Measurements from ENCODE around the gene NEK10. TPM values are rescaled to one million over a fixed set of nuclear protein-coding genes. Genes with fewer than 3 reads are reported as not detected.
A peak's percentile ranks its signal among the peaks of the same experiment; 100 is the strongest.
"Not testable (repeated sequence)": the region's sequence is repeated elsewhere in the genome, so short reads cannot be mapped to it uniquely, and the experiment has no call there.

Gene NEK10
- total RNA-seq, 1 experiment from 2014 or later = 1.1 TPM

GRCh38 chr3:27312044-27312668, 57.0 kb downstream of the NEK10 start:
- no peaks in the 10 kb centered on the region for H3K36me3 ChIP-seq
- no peak overlapping the region for H3K27ac ChIP-seq
- DNase-seq = peak in 1 of 2 experiments; percentile 82
- H3K27me3 ChIP-seq = no peaks in the 10 kb centered on the region
- H3K4me1 ChIP-seq = no peaks in the 10 kb centered on the region
- H3K4me3 ChIP-seq = no peak overlapping the region
- H3K9me3 ChIP-seq (replicated peaks) = no peaks in the 10 kb centered on the region

- Histone ChIP-seq H3K36me3 (no peaks in the 10 kb centered on the region), H3K27ac (no peak overlapping the region), H3K4me1 (no peaks in the 10 kb centered on the region), H3K9me3 (replicated peaks) (no peaks in the 10 kb centered on the region), H3K4me3 (no peak overlapping the region), H3K27me3 (no peaks in the 10 kb centered on the region)
- peak in 1 of 2 experiments; percentile 15 for DNase-seq
Observed at GRCh38 chr3:27311400-27311799, 57.8 kb downstream of the NEK10 start.

- DNase-seq = no peak
- Histone ChIP-seq H3K27ac (no peak overlapping the region), H3K36me3 (no peaks in the 10 kb centered on the region)
Observed at GRCh38 chr3:27310688-27311087, 58.5 kb downstream of the NEK10 start.

GRCh38 chr3:27307566-27307965, 61.6 kb downstream of the NEK10 start:
- Histone ChIP-seq H3K36me3 (no peaks in the 10 kb centered on the region), H3K9me3 (replicated peaks) (no peaks in the 10 kb centered on the region), H3K4me1 (no peaks in the 10 kb centered on the region), H3K27me3 (no peaks in the 10 kb centered on the region), H3K27ac (no peak overlapping the region), H3K4me3 (no peak overlapping the region)
- no peak for DNase-seq

More at GRCh38 chr3:27310688-27311087, 58.5 kb downstream of the NEK10 start:
- Histone ChIP-seq H3K4me3 (no peak overlapping the region), H3K27me3 (no peaks in the 10 kb centered on the region), H3K4me1 (no peaks in the 10 kb centered on the region), H3K9me3 (replicated peaks) (no peaks in the 10 kb centered on the region)

DNA sequence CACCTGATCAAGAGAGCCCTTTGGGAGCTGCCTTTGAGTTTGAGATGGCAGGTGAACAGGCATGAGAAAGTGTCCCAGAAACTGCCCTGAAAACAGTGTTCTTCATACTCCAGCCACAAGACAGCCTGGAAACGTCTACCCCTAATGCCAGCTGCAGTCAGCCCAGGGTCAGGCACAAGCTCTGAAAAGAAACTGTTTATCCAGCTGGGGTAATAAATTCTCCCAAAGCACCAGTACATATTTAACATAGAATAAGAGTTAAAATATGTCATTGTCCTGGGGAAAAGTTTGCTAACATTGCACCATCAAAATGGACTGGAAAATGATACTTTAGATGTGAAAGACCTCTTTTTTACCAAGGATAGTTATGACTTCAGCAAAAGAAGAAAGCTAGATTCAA, 66.3 kb downstream of the NEK10 start:
- H3K27me3 ChIP-seq = no peaks in the 10 kb centered on the region
- no peaks in the 10 kb centered on the region for H3K9me3 ChIP-seq (replicated peaks)
- H3K4me1 ChIP-seq = no peaks in the 10 kb centered on the region
- no peaks in the 10 kb centered on the region for H3K36me3 ChIP-seq
- no peak for DNase-seq
- no peak overlapping the region for H3K4me3 ChIP-seq
- no peak overlapping the region for H3K27ac ChIP-seq

- H3K27me3 ChIP-seq; H3K27ac ChIP-seq; H3K9me3 ChIP-seq (replicated peaks); H3K4me3 ChIP-seq; H3K36me3 ChIP-seq; DNase-seq; H3K4me1 ChIP-seq: not testable (repeated sequence)
Observed at GRCh38 chr3:27298981-27299380, 70.2 kb downstream of the NEK10 start.

GRCh38 chr3:27293939-27294338, 75.2 kb downstream of the NEK10 start:
- Histone ChIP-seq H3K36me3 (no peaks in the 10 kb centered on the region), H3K4me1 (no peaks in the 10 kb centered on the region; the same call in 1 of the 2 replicates), H3K9me3 (replicated peaks) (no peaks in the 10 kb centered on the region), H3K27ac (no peak overlapping the region), H3K4me3 (no peak overlapping the region), H3K27me3 (no peaks in the 10 kb centered on the region)
- peak in 1 of 2 experiments; percentile 44 for DNase-seq

DNA sequence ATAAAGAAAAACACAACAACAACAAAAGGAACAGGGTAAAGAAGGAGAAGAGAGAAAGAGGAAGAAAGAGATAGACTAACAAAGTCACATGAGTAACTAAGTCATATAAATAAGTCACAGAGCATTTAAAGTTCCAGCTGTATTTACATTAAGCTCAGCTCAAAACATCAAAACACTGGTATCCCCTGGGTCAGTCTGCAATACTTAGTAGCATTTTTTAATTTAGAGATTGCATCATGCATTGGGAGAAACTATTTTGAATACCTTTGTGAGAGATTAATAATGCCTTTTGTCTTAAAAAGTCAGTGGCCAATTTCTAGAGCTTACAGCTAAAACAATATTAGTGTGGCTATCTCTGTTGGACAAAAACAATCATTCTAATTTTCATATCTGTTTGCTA, 78.4 kb downstream of the NEK10 start:
- Histone ChIP-seq H3K27ac (no peak overlapping the region), H3K4me1 (no peaks in the 10 kb centered on the region; the same call in 1 of the 2 replicates), H3K9me3 (replicated peaks) (no peaks in the 10 kb centered on the region), H3K36me3 (no peaks in the 10 kb centered on the region), H3K4me3 (no peak overlapping the region), H3K27me3 (no peaks in the 10 kb centered on the region)
- DNase-seq = no peak

DNA sequence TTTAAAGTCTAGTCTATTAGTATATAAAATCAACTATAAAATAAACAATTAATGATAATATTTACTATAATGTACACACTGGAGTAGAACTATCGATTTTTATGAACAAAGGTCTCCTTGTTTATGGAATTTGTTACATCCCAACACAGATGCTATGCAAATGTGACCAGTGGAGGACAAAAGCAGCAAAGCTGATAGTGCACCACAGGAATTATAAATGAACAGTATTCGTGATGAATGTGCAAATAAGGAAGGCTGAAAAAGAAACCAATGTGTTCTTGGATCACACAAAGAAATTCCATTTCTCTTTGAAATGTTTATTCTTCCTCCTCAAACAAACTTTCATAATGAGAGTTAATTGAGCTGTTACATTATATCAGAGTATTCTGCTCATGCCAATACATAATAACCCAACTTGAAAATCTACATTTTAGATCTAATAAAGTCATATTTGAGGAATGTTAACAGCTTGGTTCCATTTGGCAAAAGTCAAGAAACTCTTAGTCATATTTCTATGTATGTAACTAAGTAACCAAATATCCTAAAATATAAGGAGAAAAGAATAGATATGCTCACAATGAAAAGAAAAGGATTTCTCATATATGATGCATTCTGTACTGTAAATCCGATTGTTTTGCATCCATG, 79.3 kb downstream of the NEK10 start:
- Histone ChIP-seq H3K27ac (no peak overlapping the region), H3K27me3 (no peaks in the 10 kb centered on the region), H3K9me3 (replicated peaks) (no peaks in the 10 kb centered on the region), H3K36me3 (no peaks in the 10 kb centered on the region), H3K4me3 (no peak overlapping the region), H3K4me1 (no peaks in the 10 kb centered on the region; the same call in 1 of the 2 replicates)
- DNase-seq = no peak

DNA sequence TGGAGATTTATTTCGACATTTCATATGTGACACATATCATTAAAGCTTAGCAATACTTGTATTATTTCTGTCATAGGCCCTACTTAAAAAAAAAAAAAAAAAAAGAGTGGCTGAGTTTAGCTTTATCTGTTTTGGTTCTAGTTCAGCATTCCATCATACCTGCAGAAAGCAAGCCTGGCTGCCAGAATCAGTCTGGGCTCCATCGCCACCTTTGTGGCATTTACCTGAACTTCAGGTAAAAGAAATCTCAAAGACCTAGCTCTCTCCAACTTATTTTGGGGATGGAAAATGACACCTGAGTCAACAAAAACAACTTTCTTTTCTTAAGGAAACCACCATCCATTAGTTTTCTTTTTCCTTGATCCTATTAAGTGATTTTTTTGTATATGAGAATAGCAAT, 82.1 kb downstream of the NEK10 start:
- Histone ChIP-seq H3K36me3 (no peaks in the 10 kb centered on the region), H3K4me1 (no peaks in the 10 kb centered on the region), H3K27me3 (no peaks in the 10 kb centered on the region), H3K4me3 (no peak overlapping the region), H3K9me3 (replicated peaks) (no peaks in the 10 kb centered on the region; the same call in 1 of the 2 replicates), H3K27ac (no peak overlapping the region)
- DNase-seq = no peak

DNA sequence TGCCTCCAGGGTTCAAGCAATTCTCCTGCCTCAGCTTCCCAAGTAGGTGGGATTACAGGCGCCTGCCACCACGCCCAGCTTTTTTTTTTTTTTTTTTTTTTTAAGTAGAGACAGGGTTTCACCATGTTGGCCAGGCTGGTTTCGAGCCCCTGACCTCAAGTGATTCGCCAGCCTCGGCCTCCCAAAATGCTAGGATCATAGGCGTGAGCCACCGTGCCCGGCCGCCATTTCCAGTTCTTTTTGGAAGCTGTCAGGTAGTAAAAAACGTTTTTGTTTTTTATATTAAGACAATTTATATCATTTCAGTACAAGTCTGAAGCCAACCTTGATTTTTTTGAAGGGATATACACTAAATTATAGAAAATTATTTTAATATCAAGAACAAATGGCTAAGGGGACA, 82.7 kb downstream of the NEK10 start:
- H3K4me1 ChIP-seq; H3K9me3 ChIP-seq (replicated peaks); H3K4me3 ChIP-seq; H3K36me3 ChIP-seq; H3K27ac ChIP-seq; DNase-seq; H3K27me3 ChIP-seq: not testable (repeated sequence)

- no peak overlapping the region for H3K4me3 ChIP-seq
- DNase-seq = no peak
- no peaks in the 10 kb centered on the region for H3K36me3 ChIP-seq
- no peaks in the 10 kb centered on the region; the same call in 1 of the 2 replicates for H3K9me3 ChIP-seq (replicated peaks)
- no peaks in the 10 kb centered on the region for H3K4me1 ChIP-seq
- no peak overlapping the region for H3K27ac ChIP-seq
- H3K27me3 ChIP-seq = no peaks in the 10 kb centered on the region
Observed at GRCh38 chr3:27285668-27286067, 83.5 kb downstream of the NEK10 start.

DNA sequence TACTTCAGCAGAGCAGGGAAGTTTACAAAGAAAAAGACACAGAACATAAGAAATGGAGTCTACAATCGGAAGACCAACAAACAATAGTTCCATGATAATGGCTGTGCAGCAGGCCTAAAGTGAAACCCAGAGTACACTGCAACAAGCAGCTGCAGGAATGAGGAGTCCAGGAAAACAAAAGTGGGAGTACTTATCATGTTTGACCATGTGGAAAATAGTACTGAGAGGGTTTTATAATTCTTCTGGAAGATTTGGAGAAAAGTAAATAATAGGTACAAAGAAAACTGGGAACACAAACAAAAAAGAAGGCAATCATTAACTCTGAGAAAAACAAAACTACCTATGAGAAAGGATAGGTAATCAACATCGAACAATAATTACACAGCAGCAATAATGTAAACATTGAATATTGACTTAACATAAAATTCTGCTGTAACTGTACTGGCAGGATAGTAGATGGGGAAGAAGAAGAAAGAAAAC, 87.5 kb downstream of the NEK10 start:
- H3K27ac ChIP-seq = no peak overlapping the region
- H3K36me3 ChIP-seq = no peaks in the 10 kb centered on the region
- DNase-seq = no peak
- H3K9me3 ChIP-seq (replicated peaks) = no peaks in the 10 kb centered on the region; the same call in 1 of the 2 replicates
- H3K4me3 ChIP-seq = no peak overlapping the region
- H3K27me3 ChIP-seq = no peaks in the 10 kb centered on the region
- H3K4me1 ChIP-seq = no peaks in the 10 kb centered on the region

DNA sequence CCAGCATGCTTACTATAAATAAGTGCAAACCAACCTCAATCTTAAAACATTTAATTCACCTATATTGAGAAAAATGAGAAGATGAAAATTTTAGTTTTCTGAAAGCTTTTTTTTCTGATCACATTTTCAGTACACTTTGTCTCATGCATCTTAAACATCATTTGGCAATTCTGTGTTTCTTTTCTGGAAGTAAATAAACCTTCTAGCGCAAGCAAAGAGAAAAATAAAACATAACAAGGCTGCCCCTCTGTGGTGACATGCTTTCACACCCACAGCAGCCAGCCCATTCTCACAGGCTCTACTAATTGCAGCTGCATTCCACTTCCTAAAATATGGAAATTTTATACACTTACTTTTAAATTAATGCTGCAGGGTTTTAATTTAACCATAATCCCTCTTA, 90.1 kb downstream of the NEK10 start:
- Histone ChIP-seq H3K27ac (no peak overlapping the region), H3K36me3 (no peaks in the 10 kb centered on the region), H3K4me3 (no peak overlapping the region), H3K9me3 (replicated peaks) (no peaks in the 10 kb centered on the region; the same call in 1 of the 2 replicates), H3K4me1 (no peaks in the 10 kb centered on the region), H3K27me3 (no peaks in the 10 kb centered on the region)
- DNase-seq = no peak

GRCh38 chr3:27278383-27279055, 90.7 kb downstream of the NEK10 start:
- Histone ChIP-seq H3K4me3 (no peak overlapping the region), H3K27ac (no peak overlapping the region), H3K27me3 (no peaks in the 10 kb centered on the region), H3K36me3 (no peaks in the 10 kb centered on the region), H3K4me1 (no peaks in the 10 kb centered on the region), H3K9me3 (replicated peaks) (no peaks in the 10 kb centered on the region; the same call in 1 of the 2 replicates)
- no peak for DNase-seq

All from SJCRH30 (cell line).